Colonic mucosa (tissue), 4 donors: ENCODE data around the gene KRTAP10-6. TPM values are rescaled to one million over a fixed set of nuclear protein-coding genes. Genes with fewer than 3 reads are reported as not detected.
"Not testable (repeated sequence)": the region's sequence is repeated elsewhere in the genome, so short reads cannot be mapped to it uniquely, and the experiment has no call there.

Experiments
- DNase-seq: peaks from one replicate; pipeline ENCODE4 v3.0.0-alpha.2; 2020
- H3K27ac ChIP-seq: fragments of 200-600 bp; one replicate; pipeline ENCODE4 v1.8.0; 2021
- H3K27me3 ChIP-seq: fragments of 200-600 bp; one replicate; pipeline ENCODE4 v1.8.0; 2021
- H3K36me3 ChIP-seq: fragments of 200-600 bp; one replicate; pipeline ENCODE4 v1.8.0; 2021
- H3K4me1 ChIP-seq: fragments of 200-600 bp; one replicate; pipeline ENCODE4 v1.8.0; 2021; ENCODE audit warnings: mild to moderate bottlenecking
- H3K4me3 ChIP-seq: fragments of 200-600 bp; one replicate; pipeline ENCODE4 v1.8.0; 2021
- H3K9ac ChIP-seq, 2 donors: one replicate each; pipeline ENCODE4 v1.7.0; 2013; ENCODE audit warnings: control low read depth in 2 of 2, low read depth in 2 of 2, low read length in 2 of 2
- H3K9me3 ChIP-seq: fragments of 200-600 bp; one replicate; pipeline ENCODE4 v1.8.0; 2021
- intact Hi-C: fragments of 100-400 bp; cut with DNase I; formaldehyde crosslinking; loops from one replicate; pipeline ENCODE4 v1.14.1; 2022
- total RNA-seq, 2 donors: library from RNA; stranded (reverse); fragmentation: NEBNext Ultra II Directional in 1 of 2; extraction: Animal tissue kit (Norgen Biotek cat#: 25700) in 1 of 2; gene quantifications; one replicate each; pipeline ENCODE4 v1.2.1, GENCODE V29; 2021
- TF ChIP-seq, protein P1 (sequence below): fragments of 200-600 bp; IDR thresholded peaks from one replicate; pipeline ENCODE4 v1.8.0; 2022; ENCODE audit warnings: antibody characterized with exemption, mild to moderate bottlenecking
- donor health status: healthy.
- donor health status: DM: no; HTN: no; CAD: no.
- donor health status: DM: no; HTN: no; CAD: no.

KRTAP10-6 gene
- total RNA-seq, 2 donors from 2014 or later, result not detected

DNA sequence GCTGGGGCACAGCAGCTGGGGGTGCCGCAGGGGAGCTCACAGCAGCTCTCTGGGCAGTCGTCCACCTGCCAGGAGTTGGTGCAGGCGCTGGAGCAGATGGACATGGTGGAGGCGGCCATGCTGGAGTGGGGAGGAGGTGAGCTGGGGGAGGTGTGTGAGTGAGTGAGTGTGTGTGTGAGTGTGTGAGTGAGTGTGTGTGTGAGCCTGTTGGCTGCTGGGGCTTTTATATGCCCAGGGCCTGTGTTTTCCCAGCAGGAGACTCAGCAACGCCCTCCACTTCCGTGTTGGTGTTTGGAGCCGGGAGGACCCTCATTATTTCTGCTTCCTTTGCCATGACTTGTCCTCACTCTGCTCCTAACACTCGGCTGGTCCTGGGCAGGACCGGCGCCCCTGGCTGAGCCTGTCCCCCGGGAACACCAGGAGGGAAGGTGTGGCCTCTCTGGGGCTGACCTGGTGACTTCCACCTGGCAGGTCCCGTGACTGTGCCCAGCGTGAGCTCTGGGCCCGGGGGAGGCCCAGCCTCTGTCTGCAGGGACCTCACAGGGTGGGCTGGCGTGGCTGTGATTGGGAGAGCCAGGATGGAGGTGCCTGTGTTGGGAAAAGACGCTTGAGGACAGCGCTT is 40.9 kb downstream of the KRTAP10-6 start, which contains the start of gene KRTAP10-2:
TSS of gene KRTAP10-2 (minus strand) at position 166 of the 622 bp plus-strand sequence. CDS start at position 119, 47 bp downstream.
- H3K27ac ChIP-seq, result no peak within 1 kb of the TSS
- TF ChIP-seq, protein P1, sequence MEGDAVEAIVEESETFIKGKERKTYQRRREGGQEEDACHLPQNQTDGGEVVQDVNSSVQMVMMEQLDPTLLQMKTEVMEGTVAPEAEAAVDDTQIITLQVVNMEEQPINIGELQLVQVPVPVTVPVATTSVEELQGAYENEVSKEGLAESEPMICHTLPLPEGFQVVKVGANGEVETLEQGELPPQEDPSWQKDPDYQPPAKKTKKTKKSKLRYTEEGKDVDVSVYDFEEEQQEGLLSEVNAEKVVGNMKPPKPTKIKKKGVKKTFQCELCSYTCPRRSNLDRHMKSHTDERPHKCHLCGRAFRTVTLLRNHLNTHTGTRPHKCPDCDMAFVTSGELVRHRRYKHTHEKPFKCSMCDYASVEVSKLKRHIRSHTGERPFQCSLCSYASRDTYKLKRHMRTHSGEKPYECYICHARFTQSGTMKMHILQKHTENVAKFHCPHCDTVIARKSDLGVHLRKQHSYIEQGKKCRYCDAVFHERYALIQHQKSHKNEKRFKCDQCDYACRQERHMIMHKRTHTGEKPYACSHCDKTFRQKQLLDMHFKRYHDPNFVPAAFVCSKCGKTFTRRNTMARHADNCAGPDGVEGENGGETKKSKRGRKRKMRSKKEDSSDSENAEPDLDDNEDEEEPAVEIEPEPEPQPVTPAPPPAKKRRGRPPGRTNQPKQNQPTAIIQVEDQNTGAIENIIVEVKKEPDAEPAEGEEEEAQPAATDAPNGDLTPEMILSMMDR, result no peak
- H3K4me1 ChIP-seq, result no peaks in the 10 kb centered on the region
- intact Hi-C loops, result no loop called here
- no peaks in the 10 kb centered on the region for H3K27me3 ChIP-seq
- no peak within 1 kb of the TSS for H3K4me3 ChIP-seq
- no peaks in the 10 kb centered on the region for H3K9me3 ChIP-seq
- no peaks in the 10 kb centered on the region for H3K36me3 ChIP-seq
- DNase-seq, result no peak
- no peak within 1 kb of the TSS for H3K9ac ChIP-seq

DNA sequence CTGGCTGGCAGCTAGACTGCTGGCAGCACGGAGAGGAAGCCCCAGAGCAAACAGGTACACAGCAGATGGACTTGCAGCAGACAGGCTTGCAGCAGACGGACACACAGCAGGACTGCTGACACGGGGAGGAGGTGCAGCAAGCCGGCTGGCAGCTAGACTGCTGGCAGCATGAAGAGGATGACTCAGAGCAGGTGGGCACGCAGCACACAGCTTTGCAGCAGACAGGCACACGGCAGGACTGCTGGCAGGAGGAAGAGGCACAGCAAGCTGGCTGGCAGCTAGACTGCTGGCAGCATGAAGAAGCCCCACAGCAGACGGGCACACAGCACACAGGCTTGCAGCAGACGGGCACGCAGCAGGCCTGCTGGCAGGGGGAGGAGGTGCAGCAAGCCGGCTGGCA is 41.5 kb downstream of the KRTAP10-6 start:
- H3K27ac ChIP-seq, result no peak overlapping the region
- no peak overlapping the region for H3K4me3 ChIP-seq
- H3K27me3 ChIP-seq, result no peaks in the 10 kb centered on the region
- no peak overlapping the region for H3K9ac ChIP-seq
- no peak for DNase-seq
- no peaks in the 10 kb centered on the region for H3K9me3 ChIP-seq
- intact Hi-C loops, result no loop called here
- TF ChIP-seq, protein P1, result no peak
- H3K4me1 ChIP-seq, result no peaks in the 10 kb centered on the region
- H3K36me3 ChIP-seq, result no peaks in the 10 kb centered on the region

DNA sequence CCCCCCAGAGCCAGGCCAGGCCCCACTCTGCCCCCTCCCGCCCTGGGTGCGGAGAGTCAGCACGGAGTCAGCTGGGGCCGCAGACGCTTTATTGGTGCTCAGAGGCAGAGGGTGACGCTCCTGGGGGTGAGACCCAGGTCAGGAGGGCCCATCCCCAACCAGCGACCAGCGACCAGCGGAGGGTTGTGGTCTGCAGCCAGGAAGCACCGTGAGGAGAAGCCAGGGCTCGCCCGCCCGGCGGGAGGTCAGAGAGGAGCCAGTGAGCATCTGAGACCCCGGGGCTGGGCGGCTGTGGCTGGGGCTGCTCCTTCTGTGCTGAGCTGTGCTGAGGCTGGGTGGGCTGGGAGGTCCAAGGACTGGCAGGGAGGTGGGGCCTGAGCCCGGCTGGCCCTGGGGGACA is 42.0 kb downstream of the KRTAP10-6 start:
- intact Hi-C loops, H3K9me3 ChIP-seq, H3K4me3 ChIP-seq, H3K36me3 ChIP-seq, H3K4me1 ChIP-seq, DNase-seq, H3K27me3 ChIP-seq, H3K27ac ChIP-seq, H3K9ac ChIP-seq: not testable (repeated sequence)

DNA sequence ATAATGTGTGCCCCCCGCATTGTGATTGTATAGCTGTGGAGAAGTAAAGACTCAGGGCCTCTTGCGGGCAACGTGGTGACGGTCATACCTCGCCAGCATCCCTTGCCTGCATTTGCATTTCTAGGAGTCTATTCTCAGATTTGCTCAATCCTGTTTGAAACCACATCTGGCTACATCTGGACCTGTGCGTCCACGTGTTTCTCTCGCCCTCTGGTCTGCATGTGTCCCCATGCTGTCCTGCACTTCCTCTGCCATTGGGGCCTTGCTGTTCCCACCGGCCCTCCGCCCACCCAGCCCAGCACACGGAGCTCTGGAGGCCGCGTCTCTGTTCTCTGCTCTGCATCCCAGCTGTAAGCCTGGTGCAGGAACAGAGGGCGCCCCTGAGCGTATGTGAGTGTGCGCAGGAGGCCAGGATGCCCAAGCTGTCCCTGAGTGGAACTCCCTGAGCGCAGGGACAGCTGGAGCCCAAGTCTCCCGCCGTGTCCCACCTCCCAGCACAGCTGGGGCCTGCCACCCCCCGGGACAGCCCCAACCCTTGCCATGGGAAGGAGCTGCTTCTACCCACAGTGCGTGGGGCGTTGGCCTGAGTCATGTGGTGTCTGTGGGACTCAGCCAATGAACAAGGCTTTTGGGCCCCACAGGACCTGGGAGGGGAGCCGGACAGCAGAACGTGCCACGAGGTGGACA is 42.6 kb downstream of the KRTAP10-6 start:
- H3K27me3 ChIP-seq, result no peaks in the 10 kb centered on the region
- TF ChIP-seq, protein P1, result no peak
- intact Hi-C loops, result no loop called here

DNA sequence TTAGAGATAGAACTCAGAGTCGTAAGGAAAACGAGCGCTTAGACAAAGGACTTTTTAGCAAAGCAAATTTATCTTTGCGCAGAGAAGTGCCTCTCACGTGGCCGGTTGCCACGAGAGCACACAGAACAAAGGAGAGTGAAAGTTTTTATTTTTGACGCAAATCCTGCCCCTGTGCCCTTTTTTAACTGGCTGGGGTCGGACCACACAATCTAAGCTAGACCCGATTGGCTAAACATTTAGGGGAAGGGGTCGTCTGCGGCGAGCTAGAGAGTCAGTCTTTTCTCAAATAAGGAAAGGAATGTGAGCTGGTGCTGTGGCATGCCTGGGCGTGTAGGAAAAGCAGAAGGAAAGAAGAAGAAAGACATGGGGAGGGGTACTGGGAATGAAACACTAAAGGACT is 43.4 kb downstream of the KRTAP10-6 start:
- TF ChIP-seq, protein P1, result no peak
- Histone ChIP-seq H3K9ac (no peak overlapping the region), H3K9me3 (no peaks in the 10 kb centered on the region), H3K4me3 (no peak overlapping the region), H3K36me3 (no peaks in the 10 kb centered on the region), H3K4me1 (no peaks in the 10 kb centered on the region), H3K27ac (no peak overlapping the region), H3K27me3 (no peaks in the 10 kb centered on the region)
- intact Hi-C loops, result no loop called here
- DNase-seq, result no peak

More for the DNA sequence above, 42.6 kb downstream of the KRTAP10-6 start:
- no peak overlapping the region for H3K4me3 ChIP-seq
- no peak for DNase-seq
- H3K9me3 ChIP-seq, result no peaks in the 10 kb centered on the region
- H3K36me3 ChIP-seq, result no peaks in the 10 kb centered on the region
- H3K4me1 ChIP-seq, result no peaks in the 10 kb centered on the region
- no peak overlapping the region for H3K27ac ChIP-seq
- H3K9ac ChIP-seq, result no peak overlapping the region

DNA sequence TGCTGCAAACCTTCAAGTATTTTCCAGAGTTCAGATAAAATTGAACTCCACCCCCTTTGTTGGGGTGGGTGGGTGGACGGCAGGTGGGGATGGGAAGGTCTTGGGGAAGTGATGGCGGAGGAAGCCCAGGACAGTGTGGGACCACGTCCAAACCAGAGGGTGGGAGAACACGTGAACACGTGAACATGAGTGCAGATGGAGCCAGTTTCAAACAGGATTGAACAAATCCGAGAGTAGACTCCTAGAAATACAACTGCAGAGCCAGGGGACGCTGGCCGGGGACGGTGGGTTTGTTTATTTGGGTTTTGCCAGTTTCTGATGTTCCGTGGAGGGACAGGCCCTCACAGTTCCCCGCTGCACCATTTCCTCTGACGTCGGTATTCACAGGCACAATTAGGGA is 43.9 kb downstream of the KRTAP10-6 start:
- Histone ChIP-seq H3K4me1 (no peaks in the 10 kb centered on the region), H3K4me3 (no peak overlapping the region), H3K27ac (no peak overlapping the region), H3K9ac (no peak overlapping the region), H3K36me3 (no peaks in the 10 kb centered on the region), H3K9me3 (no peaks in the 10 kb centered on the region), H3K27me3 (no peaks in the 10 kb centered on the region)
- TF ChIP-seq, protein P1, result no peak
- intact Hi-C loops, result no loop called here
- no peak for DNase-seq
